IMR-90 (cell line): Measurements from ENCODE around the gene LYZL2. TPM values are rescaled to one million over a fixed set of nuclear protein-coding genes. Genes with fewer than 3 reads are reported as not detected.
A peak's percentile ranks its signal among the peaks of the same experiment; 100 is the strongest.

ENCODE experiments used
- ATAC-seq: fragments of 200-7000 bp; cut with Tn5 transposase; 2 replicates; pipeline ENCODE4 v1.9.1; 2020; ENCODE audit warnings: low read depth, mild to moderate bottlenecking, moderate library complexity
- BruUV-seq: library from RNA; stranded (reverse); fragments of 400-500 nt; replicated peaks from 2 replicates; lab custom pipeline; 2021; lab: Mats Ljungman, UMichigan
- CTCF ChIA-PET: fragments of 300-600 bp; formaldehyde crosslinking; extraction: SDS; loops from one replicate; lab custom pipeline; 2021; ENCODE audit warnings: antibody characterized with exemption; lab: Yijun Ruan, JAX
- POLR2A ChIA-PET: fragments of 300-600 bp; sonication (Branson Sonifier 250); formaldehyde crosslinking; loops from one replicate; lab custom pipeline; 2022; ENCODE audit warnings: antibody characterized with exemption; ENCODE audit not compliant: unreplicated experiment; lab: Charles Lee
- DNase-seq: peaks from one replicate; pipeline ENCODE4 v3.0.0; 2013
- H2AFZ ChIP-seq: replicated peaks from 2 replicates; pipeline ENCODE3; 2013; ENCODE audit warnings: low read length, mild to moderate bottlenecking; ENCODE audit not compliant: poor library complexity
- H2AK5ac ChIP-seq: 2 replicates; pipeline ENCODE4 v1.6.1; 2013; ENCODE audit warnings: low read depth, low read length, inconsistent platforms
- H2AK9ac ChIP-seq: replicated peaks from 2 replicates; pipeline ENCODE3; 2013; ENCODE audit warnings: mild to moderate bottlenecking, low read depth, low read length, moderate library complexity; ENCODE audit not compliant: poor library complexity
- H2BK120ac ChIP-seq: 2 replicates; pipeline ENCODE4 v1.6.1; 2013; ENCODE audit warnings: low read depth, low read length, inconsistent platforms
- H2BK15ac ChIP-seq: 3 replicates; pipeline ENCODE4 v1.6.1; 2013; ENCODE audit warnings: low read depth, low read length, inconsistent platforms
- H2BK20ac ChIP-seq: 2 replicates; pipeline ENCODE4 v1.6.1; 2013; ENCODE audit warnings: low read depth, mild to moderate bottlenecking, inconsistent platforms, low read length, moderate library complexity
- H2BK5ac ChIP-seq: 2 replicates; pipeline ENCODE4 v1.6.1; 2013; ENCODE audit warnings: mild to moderate bottlenecking, low read depth, low read length, inconsistent platforms; ENCODE audit not compliant: poor library complexity, severe bottlenecking
- H3K14ac ChIP-seq: replicated peaks from 2 replicates; pipeline ENCODE4 v1.6.1; 2013; ENCODE audit warnings: low read depth, low read length, inconsistent platforms
- H3K18ac ChIP-seq: 2 replicates; pipeline ENCODE4 v1.6.1; 2013; ENCODE audit warnings: low read depth, low read length, control low read depth
- H3K23ac ChIP-seq: 2 replicates; pipeline ENCODE4 v1.6.1; 2013; ENCODE audit warnings: low read depth, low read length, inconsistent platforms
- H3K27ac ChIP-seq: 2 replicates; pipeline ENCODE4 v1.5.1; 2013; ENCODE audit warnings: mild to moderate bottlenecking, control low read depth, low read length; ENCODE audit not compliant: insufficient read depth
- H3K27me3 ChIP-seq: 2 replicates; pipeline ENCODE4 v1.6.1; 2013; ENCODE audit warnings: low read length; ENCODE audit not compliant: control insufficient read depth, insufficient read depth
- H3K36me3 ChIP-seq: 2 replicates; pipeline ENCODE4 v1.6.1; 2013; ENCODE audit warnings: low read length, mixed read lengths; ENCODE audit not compliant: control insufficient read depth, insufficient read depth
- H3K4ac ChIP-seq: 2 replicates; pipeline ENCODE4 v1.6.1; 2013; ENCODE audit warnings: low read depth, low read length, inconsistent platforms
- H3K4me1 ChIP-seq: 2 replicates; pipeline ENCODE4 v1.6.1; 2013; ENCODE audit warnings: low read length, mixed read lengths; ENCODE audit not compliant: control insufficient read depth, insufficient read depth
- H3K4me2 ChIP-seq: 2 replicates; pipeline ENCODE4 v1.6.1; 2013; ENCODE audit warnings: low read depth, mild to moderate bottlenecking, control low read depth, low read length, moderate library complexity
- H3K4me3 ChIP-seq: 2 replicates; pipeline ENCODE4 v1.5.1; 2013; ENCODE audit warnings: low read depth, mild to moderate bottlenecking, control low read depth, low read length, moderate library complexity; ENCODE audit not compliant: insufficient read depth
- H3K56ac ChIP-seq: 2 replicates; pipeline ENCODE4 v1.6.1; 2013; ENCODE audit warnings: low read length, inconsistent platforms; ENCODE audit not compliant: insufficient read depth; ENCODE audit errors: extremely low read depth
- H3K79me1 ChIP-seq, 2 experiments: 2 replicates each; pipeline ENCODE4 v1.6.1; 2013; ENCODE audit warnings: low read length in 2 of 2, inconsistent platforms in 1 of 2, low read depth in 1 of 2
- H3K9ac ChIP-seq: 2 replicates; pipeline ENCODE4 v1.6.1; 2013; ENCODE audit warnings: low read depth, low read length, control low read depth
- H3K9me1 ChIP-seq: 2 replicates; pipeline ENCODE4 v1.6.1; 2013; ENCODE audit warnings: low read length, inconsistent platforms; ENCODE audit not compliant: insufficient read depth
- H3K9me3 ChIP-seq: 2 replicates; pipeline ENCODE4 v1.6.1; 2013; ENCODE audit warnings: low read length; ENCODE audit not compliant: control insufficient read depth, insufficient read depth
- H4K20me1 ChIP-seq: 2 replicates; pipeline ENCODE4 v1.6.1; 2013; ENCODE audit warnings: low read length, inconsistent platforms; ENCODE audit not compliant: insufficient read depth
- H4K5ac ChIP-seq: 2 replicates; pipeline ENCODE4 v1.6.1; 2013; ENCODE audit warnings: mild to moderate bottlenecking, low read depth, low read length, control low read depth
- H4K8ac ChIP-seq, 2 experiments: 2 replicates each; pipeline ENCODE4 v1.6.1; 2013; ENCODE audit warnings: low read depth in 2 of 2, low read length in 2 of 2, control low read depth in 1 of 2, inconsistent platforms in 1 of 2
- H4K91ac ChIP-seq: 2 replicates; pipeline ENCODE4 v1.6.1; 2013; ENCODE audit warnings: low read depth, low read length, inconsistent platforms; ENCODE audit not compliant: insufficient read depth
- CHD1 ChIP-seq: IDR thresholded peaks from 2 replicates; pipeline ENCODE4 v1.6.1; 2012; ENCODE audit warnings: low read depth, low read length, improper control_type of control experiment
- CTCF ChIP-seq: conservative IDR thresholded peaks from 2 replicates; pipeline ENCODE4 v1.5.1; 2012; ENCODE audit warnings: mild to moderate bottlenecking, low read depth, low read length, improper control_type of control experiment
- MAZ ChIP-seq: IDR thresholded peaks from 2 replicates; pipeline ENCODE4 v1.6.1; 2012; ENCODE audit warnings: low read depth, mild to moderate bottlenecking, low read length, improper control_type of control experiment, moderate library complexity, borderline replicate concordance
- POLR2A ChIP-seq: IDR thresholded peaks from 2 replicates; pipeline ENCODE4 v1.6.1; 2012; ENCODE audit warnings: mild to moderate bottlenecking, low read depth, low read length
- RAD21 ChIP-seq: IDR thresholded peaks from 2 replicates; pipeline ENCODE4 v1.6.1; 2012; ENCODE audit warnings: low read length, improper control_type of control experiment
- RFX5 ChIP-seq: IDR thresholded peaks from 2 replicates; pipeline ENCODE4 v1.8.0; 2012; ENCODE audit warnings: low read depth, mild to moderate bottlenecking, low read length, moderate library complexity
- SMC3 ChIP-seq: fragments of 150-350 bp; IDR thresholded peaks from 2 replicates; pipeline ENCODE4 v1.6.1; 2016; ENCODE audit warnings: low read depth, mild to moderate bottlenecking, antibody characterized with exemption, low read length, moderate library complexity
- WGBS, 2 experiments: methylation state at CpG; one replicate each; pipeline versions ENCODE4 v1.1.5 to v1.1.7; 2013; ENCODE audit warnings: missing lambda C conversion rate in 2 of 2; ENCODE audit not compliant: insufficient read length in 1 of 2; ENCODE audit errors: extremely low coverage in 2 of 2; 5-methylcytosine and 5-hydroxymethylcytosine counted together
- dilution Hi-C: fragments of 300-500 bp; cut with HindIII; formaldehyde crosslinking; loops from one replicate; pipeline ENCODE4 v1.14.3; 2018; ENCODE audit warnings: low sequenced_read_pairs; ENCODE audit not compliant: unreplicated experiment
- in situ Hi-C: fragments of 300-500 bp; cut with MboI; formaldehyde crosslinking; loops from 3 replicates; pipeline ENCODE4 v1.14.3; 2019; ENCODE audit warnings: low sequenced_read_pairs, inconsistent platforms, mixed read lengths
- intact Hi-C: fragments of 100-400 bp; cut with micrococcal nuclease; formaldehyde crosslinking; loops from 2 replicates; pipeline ENCODE4 v1.10.0; 2022
- polyA plus RNA-seq, 3 experiments: library from polyadenylated mRNA; depleted of rRNA; stranded (reverse); fragments of >200 nt; gene quantifications; 2 replicates each; pipeline ENCODE4 v1.2.3, GENCODE V29; 2012; ENCODE audit warnings: low replicate concordance in 1 of 3
- total RNA-seq: library from RNA; depleted of rRNA; stranded (reverse); fragments of >200 nt; gene quantifications from 2 replicates; pipeline ENCODE4 v1.2.3, GENCODE V29; 2012

The LYZL2 gene
- total and polyA plus RNA-seq, 2 of the 4 experiments (the other 2 are of a cell fraction) = not detected

- Histone ChIP-seq H3K9me1 (peaks cover 5% of the 10 kb centered on the region), H3K56ac (no peak overlapping the region), H3K23ac (no peak overlapping the region), H3K4ac (no peak overlapping the region), H2AFZ (no peak overlapping the region), H3K18ac (no peak overlapping the region), H4K91ac (no peak overlapping the region), H2BK120ac (no peak overlapping the region), H2BK15ac (no peak overlapping the region), H3K4me2 (no peak overlapping the region), H3K14ac (no peak overlapping the region; the same call in 1 of the 2 replicates), H3K4me1 (peaks cover 2% of the 10 kb centered on the region; the same call in 1 of the 2 replicates), H3K4me3 (no peak overlapping the region), H3K27ac (no peak overlapping the region), H4K8ac (no peak overlapping the region), H3K9me3 (no peaks in the 10 kb centered on the region), H3K36me3 (no peaks in the 10 kb centered on the region), H3K79me1 (no peaks in the 10 kb centered on the region), H4K20me1 (no peaks in the 10 kb centered on the region), H2AK5ac (no peak overlapping the region), H2BK5ac (no peak overlapping the region), H2AK9ac (no peak overlapping the region), H2BK20ac (no peak overlapping the region), H3K27me3 (peaks cover 23% of the 10 kb centered on the region), H3K9ac (no peak overlapping the region), H4K5ac (no peak overlapping the region)
- peak; percentile 54 for DNase-seq
- POLR2A ChIA-PET = no interaction called here
- dilution Hi-C loops = no loop called here
- TF ChIP-seq CHD1 (no peak), MAZ (no peak), RFX5 (no peak), SMC3 (peak; percentile 40; the same call in 1 of the 2 replicates), CTCF (peak; percentile 72), POLR2A (no peak), RAD21 (peak; percentile 44)
- intact Hi-C loops = loop anchor here (5.0 kb wide), 1 partner anchor 170 kb away; no protein-coding TSS in a partner anchor
- in situ Hi-C loops = no loop called here
- CTCF ChIA-PET = interaction anchor here (0.6 to 2.5 kb wide), 8 partner anchors 9 to 349 kb away, joined by 3 to 14 read pairs (median 3); no protein-coding TSS in a partner anchor
- WGBS, 2 experiments = no CpG with 5 or more reads among the region's 3 CpGs
- ATAC-seq = peak; percentile 79
- BruUV-seq = no TSS peak
These were observed 47.7 kb downstream of the LYZL2 start for GRCh38 chr10:30581779-30582380.
